IMR-90 (cell line): ENCODE data around the gene UBE2D4. TPM values are rescaled to one million over a fixed set of nuclear protein-coding genes. Genes with fewer than 3 reads are reported as not detected.

Experiments used
- ATAC-seq: fragments of 200-7000 bp; cut with Tn5 transposase; 2 replicates; pipeline ENCODE4 v1.9.1; 2020; ENCODE audit warnings: low read depth, mild to moderate bottlenecking, moderate library complexity
- BruUV-seq: library from RNA; stranded (reverse); fragments of 400-500 nt; replicated peaks from 2 replicates; lab custom pipeline; 2021; lab: Mats Ljungman, UMichigan
- CTCF ChIA-PET: fragments of 300-600 bp; formaldehyde crosslinking; extraction: SDS; loops from one replicate; lab custom pipeline; 2021; ENCODE audit warnings: antibody characterized with exemption; lab: Yijun Ruan, JAX
- POLR2A ChIA-PET: fragments of 300-600 bp; sonication (Branson Sonifier 250); formaldehyde crosslinking; loops from one replicate; lab custom pipeline; 2022; ENCODE audit warnings: antibody characterized with exemption; ENCODE audit not compliant: unreplicated experiment; lab: Charles Lee
- DNase-seq: peaks from one replicate; pipeline ENCODE4 v3.0.0; 2013
- H2AFZ ChIP-seq: replicated peaks from 2 replicates; pipeline ENCODE3; 2013; ENCODE audit warnings: low read length, mild to moderate bottlenecking; ENCODE audit not compliant: poor library complexity
- H2AK5ac ChIP-seq: 2 replicates; pipeline ENCODE4 v1.6.1; 2013; ENCODE audit warnings: low read depth, low read length, inconsistent platforms
- H2AK9ac ChIP-seq: replicated peaks from 2 replicates; pipeline ENCODE3; 2013; ENCODE audit warnings: mild to moderate bottlenecking, low read depth, low read length, moderate library complexity; ENCODE audit not compliant: poor library complexity
- H2BK120ac ChIP-seq: 2 replicates; pipeline ENCODE4 v1.6.1; 2013; ENCODE audit warnings: low read depth, low read length, inconsistent platforms
- H2BK15ac ChIP-seq: 3 replicates; pipeline ENCODE4 v1.6.1; 2013; ENCODE audit warnings: low read depth, low read length, inconsistent platforms
- H2BK20ac ChIP-seq: 2 replicates; pipeline ENCODE4 v1.6.1; 2013; ENCODE audit warnings: low read depth, mild to moderate bottlenecking, inconsistent platforms, low read length, moderate library complexity
- H2BK5ac ChIP-seq: 2 replicates; pipeline ENCODE4 v1.6.1; 2013; ENCODE audit warnings: mild to moderate bottlenecking, low read depth, low read length, inconsistent platforms; ENCODE audit not compliant: poor library complexity, severe bottlenecking
- H3K14ac ChIP-seq: replicated peaks from 2 replicates; pipeline ENCODE4 v1.6.1; 2013; ENCODE audit warnings: low read depth, low read length, inconsistent platforms
- H3K18ac ChIP-seq: 2 replicates; pipeline ENCODE4 v1.6.1; 2013; ENCODE audit warnings: low read depth, low read length, control low read depth
- H3K23ac ChIP-seq: 2 replicates; pipeline ENCODE4 v1.6.1; 2013; ENCODE audit warnings: low read depth, low read length, inconsistent platforms
- H3K27ac ChIP-seq: 2 replicates; pipeline ENCODE4 v1.5.1; 2013; ENCODE audit warnings: mild to moderate bottlenecking, control low read depth, low read length; ENCODE audit not compliant: insufficient read depth
- H3K27me3 ChIP-seq: 2 replicates; pipeline ENCODE4 v1.6.1; 2013; ENCODE audit warnings: low read length; ENCODE audit not compliant: control insufficient read depth, insufficient read depth
- H3K36me3 ChIP-seq: 2 replicates; pipeline ENCODE4 v1.6.1; 2013; ENCODE audit warnings: low read length, mixed read lengths; ENCODE audit not compliant: control insufficient read depth, insufficient read depth
- H3K4ac ChIP-seq: 2 replicates; pipeline ENCODE4 v1.6.1; 2013; ENCODE audit warnings: low read depth, low read length, inconsistent platforms
- H3K4me1 ChIP-seq: 2 replicates; pipeline ENCODE4 v1.6.1; 2013; ENCODE audit warnings: low read length, mixed read lengths; ENCODE audit not compliant: control insufficient read depth, insufficient read depth
- H3K4me2 ChIP-seq: 2 replicates; pipeline ENCODE4 v1.6.1; 2013; ENCODE audit warnings: low read depth, mild to moderate bottlenecking, control low read depth, low read length, moderate library complexity
- H3K4me3 ChIP-seq: 2 replicates; pipeline ENCODE4 v1.5.1; 2013; ENCODE audit warnings: low read depth, mild to moderate bottlenecking, control low read depth, low read length, moderate library complexity; ENCODE audit not compliant: insufficient read depth
- H3K56ac ChIP-seq: 2 replicates; pipeline ENCODE4 v1.6.1; 2013; ENCODE audit warnings: low read length, inconsistent platforms; ENCODE audit not compliant: insufficient read depth; ENCODE audit errors: extremely low read depth
- H3K79me1 ChIP-seq, 2 experiments: 2 replicates each; pipeline ENCODE4 v1.6.1; 2013; ENCODE audit warnings: low read length in 2 of 2, inconsistent platforms in 1 of 2, low read depth in 1 of 2
- H3K9ac ChIP-seq: 2 replicates; pipeline ENCODE4 v1.6.1; 2013; ENCODE audit warnings: low read depth, low read length, control low read depth
- H3K9me1 ChIP-seq: 2 replicates; pipeline ENCODE4 v1.6.1; 2013; ENCODE audit warnings: low read length, inconsistent platforms; ENCODE audit not compliant: insufficient read depth
- H3K9me3 ChIP-seq: 2 replicates; pipeline ENCODE4 v1.6.1; 2013; ENCODE audit warnings: low read length; ENCODE audit not compliant: control insufficient read depth, insufficient read depth
- H4K20me1 ChIP-seq: 2 replicates; pipeline ENCODE4 v1.6.1; 2013; ENCODE audit warnings: low read length, inconsistent platforms; ENCODE audit not compliant: insufficient read depth
- H4K5ac ChIP-seq: 2 replicates; pipeline ENCODE4 v1.6.1; 2013; ENCODE audit warnings: mild to moderate bottlenecking, low read depth, low read length, control low read depth
- H4K8ac ChIP-seq, 2 experiments: 2 replicates each; pipeline ENCODE4 v1.6.1; 2013; ENCODE audit warnings: low read depth in 2 of 2, low read length in 2 of 2, control low read depth in 1 of 2, inconsistent platforms in 1 of 2
- H4K91ac ChIP-seq: 2 replicates; pipeline ENCODE4 v1.6.1; 2013; ENCODE audit warnings: low read depth, low read length, inconsistent platforms; ENCODE audit not compliant: insufficient read depth
- BHLHE40 ChIP-seq: fragments of 150-350 bp; IDR thresholded peaks from 2 replicates; pipeline ENCODE4 v1.6.1; 2016; ENCODE audit warnings: mild to moderate bottlenecking, low read depth, low read length
- CHD1 ChIP-seq: IDR thresholded peaks from 2 replicates; pipeline ENCODE4 v1.6.1; 2012; ENCODE audit warnings: low read depth, low read length, improper control_type of control experiment
- FOS ChIP-seq: fragments of 150-350 bp; IDR thresholded peaks from 2 replicates; pipeline ENCODE4 v1.6.1; 2016; ENCODE audit warnings: low read depth, low read length
- MAFK ChIP-seq: IDR thresholded peaks from 2 replicates; pipeline ENCODE4 v1.6.1; 2012; ENCODE audit warnings: low read depth, low read length, improper control_type of control experiment
- MAZ ChIP-seq: IDR thresholded peaks from 2 replicates; pipeline ENCODE4 v1.6.1; 2012; ENCODE audit warnings: low read depth, mild to moderate bottlenecking, low read length, improper control_type of control experiment, moderate library complexity, borderline replicate concordance
- MXI1 ChIP-seq: IDR thresholded peaks from 2 replicates; pipeline ENCODE4 v1.6.1; 2012; ENCODE audit warnings: low read depth, mild to moderate bottlenecking, low read length, moderate library complexity, borderline replicate concordance
- POLR2A ChIP-seq: IDR thresholded peaks from 2 replicates; pipeline ENCODE4 v1.6.1; 2012; ENCODE audit warnings: mild to moderate bottlenecking, low read depth, low read length
- RAD21 ChIP-seq: IDR thresholded peaks from 2 replicates; pipeline ENCODE4 v1.6.1; 2012; ENCODE audit warnings: low read length, improper control_type of control experiment
- RCOR1 ChIP-seq: IDR thresholded peaks from 2 replicates; pipeline ENCODE4 v1.6.1; 2012; ENCODE audit warnings: mild to moderate bottlenecking, low read length, improper control_type of control experiment; ENCODE audit not compliant: insufficient replicate concordance
- SMC3 ChIP-seq: fragments of 150-350 bp; IDR thresholded peaks from 2 replicates; pipeline ENCODE4 v1.6.1; 2016; ENCODE audit warnings: low read depth, mild to moderate bottlenecking, antibody characterized with exemption, low read length, moderate library complexity
- WGBS, 2 experiments: methylation state at CpG; one replicate each; pipeline versions ENCODE4 v1.1.5 to v1.1.7; 2013; ENCODE audit warnings: missing lambda C conversion rate in 2 of 2; ENCODE audit not compliant: insufficient read length in 1 of 2; ENCODE audit errors: extremely low coverage in 2 of 2; 5-methylcytosine and 5-hydroxymethylcytosine counted together
- dilution Hi-C: fragments of 300-500 bp; cut with HindIII; formaldehyde crosslinking; loops from one replicate; pipeline ENCODE4 v1.14.3; 2018; ENCODE audit warnings: low sequenced_read_pairs; ENCODE audit not compliant: unreplicated experiment
- in situ Hi-C: fragments of 300-500 bp; cut with MboI; formaldehyde crosslinking; loops from 3 replicates; pipeline ENCODE4 v1.14.3; 2019; ENCODE audit warnings: low sequenced_read_pairs, inconsistent platforms, mixed read lengths
- intact Hi-C: fragments of 100-400 bp; cut with micrococcal nuclease; formaldehyde crosslinking; loops from 2 replicates; pipeline ENCODE4 v1.10.0; 2022
- polyA plus RNA-seq, 3 experiments: library from polyadenylated mRNA; depleted of rRNA; stranded (reverse); fragments of >200 nt; gene quantifications; 2 replicates each; pipeline ENCODE4 v1.2.3, GENCODE V29; 2012; ENCODE audit warnings: low replicate concordance in 1 of 3
- total RNA-seq: library from RNA; depleted of rRNA; stranded (reverse); fragments of >200 nt; gene quantifications from 2 replicates; pipeline ENCODE4 v1.2.3, GENCODE V29; 2012
- TF ChIP-seq, protein P1 (sequence below): conservative IDR thresholded peaks from 2 replicates; pipeline ENCODE4 v1.5.1; 2012; ENCODE audit warnings: mild to moderate bottlenecking, low read depth, low read length, improper control_type of control experiment
- TF ChIP-seq, protein P2 (sequence below): fragments of 150-350 bp; IDR thresholded peaks from 2 replicates; pipeline ENCODE4 v1.6.1; 2016; ENCODE audit warnings: low read depth, mild to moderate bottlenecking, low read length, moderate library complexity, borderline replicate concordance
- TF ChIP-seq, protein P3 (sequence below): fragments of 150-350 bp; IDR thresholded peaks from 2 replicates; pipeline ENCODE4 v1.6.1; 2017; ENCODE audit warnings: mild to moderate bottlenecking, antibody characterized with exemption, low read length, low read depth

The UBE2D4 gene
- total and polyA plus RNA-seq, 2 of the 4 experiments (the other 2 are of a cell fraction): 9.7 to 10.5 TPM

DNA sequence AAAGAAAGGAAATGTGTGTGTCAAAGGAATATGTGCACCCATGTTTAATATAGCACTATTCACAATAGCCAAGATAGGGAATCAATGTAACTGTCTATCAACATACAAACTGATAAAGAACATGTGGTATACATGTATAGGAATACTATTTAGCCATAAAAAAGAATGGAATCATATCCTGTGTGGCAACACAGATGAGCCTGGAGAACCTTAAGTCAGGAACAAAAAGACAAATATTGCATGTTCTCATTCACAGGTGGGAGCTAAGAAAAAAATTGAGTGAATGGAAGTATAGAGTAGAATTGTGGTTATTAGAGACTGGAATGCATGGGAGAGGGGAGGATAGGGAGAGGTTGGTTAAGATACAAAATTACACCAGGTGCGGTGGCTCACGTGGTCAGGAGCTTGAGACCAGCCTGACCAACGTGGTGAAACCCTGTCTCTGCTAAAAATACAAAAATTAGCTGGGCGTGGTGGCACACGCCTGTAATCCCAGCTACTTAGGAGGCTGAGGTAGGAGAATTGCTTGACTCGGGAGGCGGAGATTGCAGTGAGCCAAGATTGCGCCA lies 30.3 kb upstream of the UBE2D4 start:
- Histone ChIP-seq H3K23ac (no peak overlapping the region), H4K20me1 (peaks cover 36% of the 10 kb centered on the region), H3K27ac (no peak overlapping the region), H4K91ac (no peak overlapping the region), H3K4ac (no peak overlapping the region), H2BK20ac (no peak overlapping the region), H2BK15ac (no peak overlapping the region), H3K9ac (no peak overlapping the region), H3K9me3 (no peaks in the 10 kb centered on the region), H3K4me3 (no peak overlapping the region), H3K79me1 (peaks cover 28 to 74% of the 10 kb centered on the region in 2 experiments), H3K4me2 (no peak overlapping the region), H3K27me3 (no peaks in the 10 kb centered on the region), H3K56ac (no peak overlapping the region), H2AK9ac (no peak overlapping the region), H3K9me1 (peaks cover 9% of the 10 kb centered on the region), H2AK5ac (no peak overlapping the region), H2AFZ (no peak overlapping the region), H3K18ac (no peak overlapping the region), H3K36me3 (peaks cover 4% of the 10 kb centered on the region), H2BK5ac (no peak overlapping the region), H4K8ac (no peak overlapping the region), H3K14ac (no peak overlapping the region), H4K5ac (no peak overlapping the region), H2BK120ac (no peak overlapping the region), H3K4me1 (no peaks in the 10 kb centered on the region)
- TF ChIP-seq, protein P1, sequence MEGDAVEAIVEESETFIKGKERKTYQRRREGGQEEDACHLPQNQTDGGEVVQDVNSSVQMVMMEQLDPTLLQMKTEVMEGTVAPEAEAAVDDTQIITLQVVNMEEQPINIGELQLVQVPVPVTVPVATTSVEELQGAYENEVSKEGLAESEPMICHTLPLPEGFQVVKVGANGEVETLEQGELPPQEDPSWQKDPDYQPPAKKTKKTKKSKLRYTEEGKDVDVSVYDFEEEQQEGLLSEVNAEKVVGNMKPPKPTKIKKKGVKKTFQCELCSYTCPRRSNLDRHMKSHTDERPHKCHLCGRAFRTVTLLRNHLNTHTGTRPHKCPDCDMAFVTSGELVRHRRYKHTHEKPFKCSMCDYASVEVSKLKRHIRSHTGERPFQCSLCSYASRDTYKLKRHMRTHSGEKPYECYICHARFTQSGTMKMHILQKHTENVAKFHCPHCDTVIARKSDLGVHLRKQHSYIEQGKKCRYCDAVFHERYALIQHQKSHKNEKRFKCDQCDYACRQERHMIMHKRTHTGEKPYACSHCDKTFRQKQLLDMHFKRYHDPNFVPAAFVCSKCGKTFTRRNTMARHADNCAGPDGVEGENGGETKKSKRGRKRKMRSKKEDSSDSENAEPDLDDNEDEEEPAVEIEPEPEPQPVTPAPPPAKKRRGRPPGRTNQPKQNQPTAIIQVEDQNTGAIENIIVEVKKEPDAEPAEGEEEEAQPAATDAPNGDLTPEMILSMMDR: no peak
- TF ChIP-seq SMC3 (no peak), FOS (no peak), BHLHE40 (no peak), RCOR1 (no peak), RAD21 (no peak), MAZ (no peak), MAFK (no peak), POLR2A (no peak), CHD1 (no peak), MXI1 (no peak)
- TF ChIP-seq, protein P2, sequence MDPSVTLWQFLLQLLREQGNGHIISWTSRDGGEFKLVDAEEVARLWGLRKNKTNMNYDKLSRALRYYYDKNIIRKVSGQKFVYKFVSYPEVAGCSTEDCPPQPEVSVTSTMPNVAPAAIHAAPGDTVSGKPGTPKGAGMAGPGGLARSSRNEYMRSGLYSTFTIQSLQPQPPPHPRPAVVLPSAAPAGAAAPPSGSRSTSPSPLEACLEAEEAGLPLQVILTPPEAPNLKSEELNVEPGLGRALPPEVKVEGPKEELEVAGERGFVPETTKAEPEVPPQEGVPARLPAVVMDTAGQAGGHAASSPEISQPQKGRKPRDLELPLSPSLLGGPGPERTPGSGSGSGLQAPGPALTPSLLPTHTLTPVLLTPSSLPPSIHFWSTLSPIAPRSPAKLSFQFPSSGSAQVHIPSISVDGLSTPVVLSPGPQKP: no peak
- TF ChIP-seq, protein P3, sequence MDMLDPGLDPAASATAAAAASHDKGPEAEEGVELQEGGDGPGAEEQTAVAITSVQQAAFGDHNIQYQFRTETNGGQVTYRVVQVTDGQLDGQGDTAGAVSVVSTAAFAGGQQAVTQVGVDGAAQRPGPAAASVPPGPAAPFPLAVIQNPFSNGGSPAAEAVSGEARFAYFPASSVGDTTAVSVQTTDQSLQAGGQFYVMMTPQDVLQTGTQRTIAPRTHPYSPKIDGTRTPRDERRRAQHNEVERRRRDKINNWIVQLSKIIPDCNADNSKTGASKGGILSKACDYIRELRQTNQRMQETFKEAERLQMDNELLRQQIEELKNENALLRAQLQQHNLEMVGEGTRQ: no peak
- intact Hi-C loops (no loop called here), dilution Hi-C loops (no loop called here), in situ Hi-C loops (no loop called here)
- POLR2A ChIA-PET: no interaction called here
- WGBS, 2 experiments: 80% methylated on average over 1 of the region's 8 CpGs; no CpG with 5 or more reads in 1 of the 2 experiments
- ATAC-seq: no peak
- no TSS peak for BruUV-seq
- CTCF ChIA-PET: interaction anchor here (0.6 to 0.8 kb wide), 2 partner anchors 9 to 85 kb away, joined by 3 read pairs; no protein-coding TSS in a partner anchor
- DNase-seq: no peak
